NB4 (cell line): Measurements from ENCODE around the gene SUMO3.

Experiments used
- DNase-seq: peaks from one replicate; pipeline ENCODE4 v3.0.0; 2010; ENCODE audit warnings: low read depth
- H3K4me3 ChIP-seq: one replicate; pipeline ENCODE4 v1.5.1; 2011; ENCODE audit warnings: mild to moderate bottlenecking, low read depth, low read length, moderate library complexity
- CTCF ChIP-seq: IDR thresholded peaks from one replicate; pipeline ENCODE4 v1.5.1; 2012; ENCODE audit warnings: low read depth, low read length
- MAX ChIP-seq: IDR thresholded peaks from 2 replicates; pipeline ENCODE4 v1.6.1; 2011; ENCODE audit warnings: low read depth, low read length
- MYC ChIP-seq: IDR thresholded peaks from 2 replicates; pipeline ENCODE4 v1.6.1; 2011; ENCODE audit warnings: low read depth, low read length
- POLR2A ChIP-seq: IDR thresholded peaks from 2 replicates; pipeline ENCODE4 v1.6.1; 2011; ENCODE audit warnings: mild to moderate bottlenecking; ENCODE audit not compliant: insufficient read length; ENCODE audit errors: extremely low read depth

The SUMO3 gene

GRCh38 chr21:44854664-44855446 lies 37.0 kb upstream of the SUMO3 start:
- TF ChIP-seq POLR2A (no peak), MAX (no peak), MYC (no peak), CTCF (no peak)
- DNase-seq = no peak
- H3K4me3 ChIP-seq = no peak overlapping the region

GRCh38 chr21:44854391-44854663 lies 36.5 kb upstream of the SUMO3 start:
- DNase-seq = no peak
- H3K4me3 ChIP-seq = no peak overlapping the region
- no peak for TF ChIP-seq MAX

GRCh38 chr21:44853601-44854390 lies 35.9 kb upstream of the SUMO3 start:
- no peak for DNase-seq
- no peak overlapping the region for H3K4me3 ChIP-seq
- no peak for TF ChIP-seq POLR2A
- no peak for TF ChIP-seq MAX
- TF ChIP-seq CTCF = no peak
- no peak for TF ChIP-seq MYC

- no peak for TF ChIP-seq CTCF
- no peak for TF ChIP-seq POLR2A
- no peak for TF ChIP-seq MAX
- TF ChIP-seq MYC = no peak
- H3K4me3 ChIP-seq = no peak overlapping the region
- no peak for DNase-seq
These were observed 33.2 kb upstream of the SUMO3 start for GRCh38 chr21:44850905-44851657.

- no peak for DNase-seq
These were observed 32.4 kb upstream of the SUMO3 start for GRCh38 chr21:44850208-44850800.

GRCh38 chr21:44849616-44850130 lies 31.8 kb upstream of the SUMO3 start:
- H3K4me3 ChIP-seq = no peak overlapping the region
- TF ChIP-seq POLR2A = no peak
- no peak for TF ChIP-seq MAX
- no peak for TF ChIP-seq CTCF
- no peak for TF ChIP-seq MYC
- peak; percentile 84 for DNase-seq

More at GRCh38 chr21:44850208-44850800, 32.4 kb upstream of the SUMO3 start:
- no peak overlapping the region for H3K4me3 ChIP-seq
- TF ChIP-seq POLR2A (no peak), MAX (no peak)
